HTERT RPE-1 (cell line): ENCODE results near the gene FAM120B.
"Not testable (repeated sequence)": the region's sequence is repeated elsewhere in the genome, so short reads cannot be mapped to it uniquely, and the experiment has no call there.

Experiments used
- in situ Hi-C: fragments of 300-500 bp; cut with MboI; formaldehyde crosslinking; loops from 4 replicates; pipeline ENCODE4 v1.14.3; 2020; ENCODE audit warnings: low sequenced_read_pairs

FAM120B gene, protein sequence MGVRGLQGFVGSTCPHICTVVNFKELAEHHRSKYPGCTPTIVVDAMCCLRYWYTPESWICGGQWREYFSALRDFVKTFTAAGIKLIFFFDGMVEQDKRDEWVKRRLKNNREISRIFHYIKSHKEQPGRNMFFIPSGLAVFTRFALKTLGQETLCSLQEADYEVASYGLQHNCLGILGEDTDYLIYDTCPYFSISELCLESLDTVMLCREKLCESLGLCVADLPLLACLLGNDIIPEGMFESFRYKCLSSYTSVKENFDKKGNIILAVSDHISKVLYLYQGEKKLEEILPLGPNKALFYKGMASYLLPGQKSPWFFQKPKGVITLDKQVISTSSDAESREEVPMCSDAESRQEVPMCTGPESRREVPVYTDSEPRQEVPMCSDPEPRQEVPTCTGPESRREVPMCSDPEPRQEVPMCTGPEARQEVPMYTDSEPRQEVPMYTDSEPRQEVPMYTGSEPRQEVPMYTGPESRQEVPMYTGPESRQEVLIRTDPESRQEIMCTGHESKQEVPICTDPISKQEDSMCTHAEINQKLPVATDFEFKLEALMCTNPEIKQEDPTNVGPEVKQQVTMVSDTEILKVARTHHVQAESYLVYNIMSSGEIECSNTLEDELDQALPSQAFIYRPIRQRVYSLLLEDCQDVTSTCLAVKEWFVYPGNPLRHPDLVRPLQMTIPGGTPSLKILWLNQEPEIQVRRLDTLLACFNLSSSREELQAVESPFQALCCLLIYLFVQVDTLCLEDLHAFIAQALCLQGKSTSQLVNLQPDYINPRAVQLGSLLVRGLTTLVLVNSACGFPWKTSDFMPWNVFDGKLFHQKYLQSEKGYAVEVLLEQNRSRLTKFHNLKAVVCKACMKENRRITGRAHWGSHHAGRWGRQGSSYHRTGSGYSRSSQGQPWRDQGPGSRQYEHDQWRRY

DNA sequence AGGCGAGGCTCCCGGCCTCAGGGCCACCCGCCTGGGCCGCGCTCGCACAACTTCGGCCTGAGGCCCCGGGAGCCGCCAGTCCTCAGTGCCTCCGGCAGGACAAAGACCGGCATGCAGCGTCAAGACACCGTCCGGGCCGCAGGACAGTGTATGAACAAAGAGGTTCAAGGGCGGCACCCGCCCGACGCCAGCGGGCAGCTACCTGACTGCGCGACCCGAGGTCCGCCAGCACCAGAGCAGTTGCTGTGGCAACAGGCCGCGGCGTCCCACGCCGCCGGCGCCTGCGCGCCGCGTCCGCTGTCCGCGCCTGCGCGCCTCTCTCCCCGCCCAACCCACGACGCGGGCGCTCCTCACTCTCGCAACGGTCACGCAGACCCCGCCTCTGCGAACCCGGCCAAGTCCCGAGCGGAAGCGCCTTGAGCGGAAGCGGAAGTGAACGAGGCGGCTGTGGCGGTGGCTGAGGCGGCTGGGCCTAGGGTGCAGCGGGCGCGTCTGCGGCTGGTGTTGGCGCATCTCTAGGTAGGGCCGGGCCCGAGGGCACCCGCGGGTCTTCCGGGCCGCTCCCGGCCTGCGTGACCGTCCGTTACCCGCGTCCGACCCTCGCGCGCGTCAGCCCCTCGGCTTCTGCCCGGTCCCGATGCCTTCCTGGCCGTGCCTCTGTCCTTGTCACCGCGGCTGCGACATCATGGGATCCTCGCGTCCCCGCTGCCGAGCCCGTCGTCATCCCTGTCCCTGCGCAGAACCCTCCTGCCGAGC is at the start of gene FAM120B:
Gene FAM120B (plus strand): TSS at position 435 of the 756 bp plus-strand sequence. CDS start 10,633 bp downstream, outside the sequence.
- in situ Hi-C loops: no loop called here

DNA sequence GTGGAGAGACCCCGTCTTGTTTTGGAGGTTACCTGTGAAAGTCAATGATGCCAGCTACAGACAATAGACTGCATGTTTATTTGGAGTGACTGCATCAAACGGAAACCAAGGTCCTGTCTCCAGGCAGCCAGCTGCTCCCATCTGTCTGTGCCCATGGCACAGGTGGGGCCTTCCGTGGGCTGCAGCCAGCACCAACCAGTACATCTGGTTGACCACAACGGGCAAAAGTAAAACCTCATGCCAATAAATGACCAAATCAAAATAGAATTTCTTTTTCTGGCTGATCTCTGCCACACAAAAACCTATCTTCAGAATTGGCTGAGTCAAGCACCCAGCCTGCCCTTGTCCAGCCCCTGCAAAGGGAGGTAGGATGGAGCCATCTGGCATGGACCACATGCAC is 49.2 kb upstream of the FAM120B start:
- in situ Hi-C loops: no loop called here

DNA sequence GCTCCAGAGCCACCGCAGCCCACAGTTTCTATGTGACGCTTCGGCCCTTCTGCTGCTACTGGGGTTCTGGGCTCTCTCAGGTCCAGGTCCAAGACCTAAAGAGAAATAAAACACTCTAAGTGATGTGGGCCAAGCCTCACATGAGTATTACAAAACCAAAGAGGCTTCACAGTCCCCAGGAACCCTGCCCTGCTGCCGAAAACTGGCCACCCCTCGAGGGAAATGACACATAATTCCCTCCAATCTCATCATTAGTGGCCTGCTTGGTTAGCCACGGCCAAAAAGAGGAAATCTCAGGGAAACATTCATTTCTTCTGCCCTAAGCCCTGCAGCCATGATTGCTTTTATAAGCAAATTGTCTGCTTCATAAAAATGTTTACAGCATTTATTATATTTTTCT is 48.2 kb upstream of the FAM120B start:
- in situ Hi-C loops: no loop called here

DNA sequence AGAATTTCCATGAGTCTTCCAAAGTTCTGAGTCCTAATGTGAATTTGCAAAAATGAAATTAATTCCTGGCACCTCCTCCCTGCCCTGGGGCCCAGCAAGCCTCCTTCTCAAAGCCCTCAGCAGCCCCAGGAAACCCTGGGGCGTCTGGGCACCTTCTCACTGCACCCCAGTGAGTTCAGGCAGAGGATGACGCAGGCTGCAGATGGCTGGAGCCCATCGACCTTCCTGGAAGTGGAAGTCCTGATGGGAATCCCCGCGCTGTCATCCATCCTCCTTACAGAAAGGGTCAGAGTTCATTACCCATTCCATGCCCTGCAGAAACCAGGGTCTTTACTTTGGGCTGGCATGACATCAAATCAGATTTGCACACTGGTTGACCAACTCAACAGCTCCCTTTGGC is 47.3 kb upstream of the FAM120B start:
- in situ Hi-C loops: no loop called here

DNA sequence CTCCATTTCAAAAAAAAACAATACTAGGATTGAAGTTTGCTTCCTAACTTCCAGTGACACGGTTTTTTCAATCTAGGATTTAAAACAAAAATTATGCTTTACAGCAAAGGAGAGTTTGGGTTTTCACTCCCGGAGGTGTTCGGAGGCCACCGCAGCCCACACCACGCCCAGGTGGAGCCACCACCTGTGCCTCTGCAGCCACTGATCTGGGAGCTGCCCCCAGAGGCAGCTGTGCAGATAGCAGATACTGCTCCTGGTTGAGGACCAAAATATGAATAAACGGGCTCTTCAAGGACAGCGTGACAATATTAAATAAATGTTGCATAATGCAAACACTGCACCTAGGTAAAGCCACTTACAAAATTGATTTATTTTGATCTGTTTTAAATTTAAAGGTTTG is 45.9 kb upstream of the FAM120B start:
- in situ Hi-C loops: no loop called here

DNA sequence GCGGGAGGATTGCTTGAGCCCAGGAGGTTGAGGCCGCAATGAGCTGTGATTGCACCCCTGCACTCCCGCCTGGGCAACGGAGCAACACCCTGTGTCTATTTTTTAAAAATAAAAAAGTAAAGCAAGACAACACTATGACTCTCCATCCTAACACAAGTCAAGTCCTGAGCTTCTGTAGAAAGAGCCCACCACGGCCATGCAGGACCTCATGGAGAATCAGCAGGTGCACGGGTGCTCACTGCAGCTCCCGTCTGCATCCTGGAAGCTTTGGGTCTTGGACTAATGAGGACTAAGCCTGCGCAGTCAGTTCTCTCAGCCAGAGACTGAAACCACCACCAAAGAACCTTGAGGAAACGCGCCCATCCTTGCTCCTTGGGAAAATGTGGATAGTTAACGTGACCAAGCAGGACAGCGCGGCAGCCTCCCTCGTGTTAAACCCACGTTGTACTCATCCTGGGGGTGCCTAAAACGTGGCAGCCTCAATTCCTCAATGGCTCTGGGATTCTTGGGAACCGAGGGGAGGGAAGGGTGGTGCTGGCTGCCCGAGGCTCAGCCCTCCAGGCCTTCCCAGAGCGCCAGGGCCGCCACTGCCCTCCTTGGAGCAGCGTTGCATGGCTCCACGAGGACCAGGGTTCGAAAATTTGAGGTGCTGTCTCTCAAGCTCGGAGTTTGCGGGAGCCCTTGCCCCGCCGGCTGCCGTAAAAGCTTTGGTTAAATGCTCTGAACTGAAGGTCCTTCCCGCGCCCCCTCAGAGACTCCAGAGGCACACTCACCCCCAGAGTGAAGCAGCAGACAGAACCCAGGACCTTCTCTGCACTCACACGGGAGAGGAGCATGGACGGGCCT is 44.7 kb upstream of the FAM120B start:
- in situ Hi-C loops: no loop called here

DNA sequence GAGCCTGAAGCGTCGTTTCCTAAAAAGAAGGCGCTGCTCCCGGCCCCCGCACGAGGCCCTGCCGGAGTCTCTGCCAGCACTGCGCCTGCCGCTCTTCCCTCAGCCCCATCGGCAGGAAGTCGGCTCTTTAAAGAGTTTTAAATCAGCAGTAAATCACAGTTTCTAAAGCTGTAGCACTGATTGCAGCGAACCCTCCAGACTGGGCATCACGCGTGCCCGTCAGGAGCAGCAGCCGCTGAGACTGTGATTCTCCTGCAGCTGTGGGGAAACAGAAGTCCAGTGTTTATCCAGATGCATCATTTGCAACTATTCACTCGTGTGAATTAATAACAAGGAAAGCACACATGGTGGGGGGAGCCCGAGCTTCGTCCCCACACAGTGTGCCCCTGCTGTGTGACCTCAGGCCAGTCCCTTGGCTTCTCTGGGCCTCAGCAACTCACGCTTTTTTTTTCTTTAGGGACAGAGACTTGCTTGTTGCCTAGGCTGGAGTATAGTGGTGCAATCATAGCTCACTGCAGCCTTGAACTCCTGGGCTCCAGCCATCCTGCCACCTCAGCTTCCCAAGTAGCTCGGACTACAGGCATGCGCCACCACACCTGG is 44.0 kb upstream of the FAM120B start:
- in situ Hi-C loops: no loop called here

DNA sequence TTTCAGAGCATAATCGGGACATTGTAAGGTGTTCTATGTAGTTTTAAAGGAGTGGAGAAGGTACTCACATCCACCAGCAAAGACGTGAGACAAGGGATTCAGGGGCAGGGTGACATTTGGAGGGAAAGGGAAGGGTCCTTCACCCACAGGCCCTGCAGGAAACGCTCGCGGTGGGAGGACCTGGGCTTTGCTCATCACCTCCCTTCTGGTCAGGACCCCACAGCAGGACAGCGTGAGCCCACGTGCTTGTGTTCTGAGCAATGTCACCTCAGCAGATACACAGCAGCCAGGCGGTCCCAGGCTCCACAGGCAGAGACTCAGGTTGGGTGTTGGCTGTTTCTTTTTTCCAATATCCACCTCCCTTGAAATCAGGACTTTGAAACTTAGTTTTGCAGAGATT is 43.1 kb upstream of the FAM120B start:
- in situ Hi-C loops: no loop called here

DNA sequence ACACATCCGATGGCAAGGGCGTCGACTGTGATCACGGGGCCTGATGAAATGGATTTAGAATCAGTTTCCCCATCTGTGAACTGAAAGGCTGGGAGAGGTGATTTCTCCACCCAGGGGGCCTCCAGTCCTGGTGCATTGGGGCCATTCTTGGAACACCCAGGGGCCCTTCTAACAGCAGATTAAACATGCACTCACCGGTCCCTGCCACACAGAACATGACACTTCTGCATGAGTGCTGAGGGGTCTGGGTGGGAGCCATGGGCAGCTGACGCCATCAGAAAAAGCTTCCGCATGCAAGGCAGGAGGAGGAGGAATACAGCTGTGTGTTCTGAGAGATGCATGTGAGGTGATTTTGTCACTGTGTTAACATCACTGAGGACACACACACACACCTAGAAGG is 42.5 kb upstream of the FAM120B start:
- in situ Hi-C loops: no loop called here

DNA sequence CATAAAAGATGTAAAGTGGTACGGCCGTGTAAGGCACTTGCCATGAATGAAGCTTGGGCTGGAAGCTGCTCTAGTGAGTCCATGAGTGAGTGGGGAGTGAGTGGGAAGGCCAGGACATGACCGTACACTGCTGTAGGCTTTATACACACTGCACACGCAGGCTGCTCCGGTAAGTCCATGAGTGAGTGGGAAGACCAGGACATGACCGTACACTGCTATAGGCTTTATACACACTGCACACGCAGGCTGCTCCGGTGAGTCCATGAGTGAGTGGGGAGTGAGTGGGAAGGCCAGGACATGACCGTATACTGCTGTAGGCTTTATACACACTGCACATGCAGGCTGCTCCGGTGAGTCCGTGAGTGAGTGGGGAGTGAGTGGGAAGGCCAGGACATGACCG is 41.9 kb upstream of the FAM120B start:
- in situ Hi-C loops: not testable (repeated sequence)

DNA sequence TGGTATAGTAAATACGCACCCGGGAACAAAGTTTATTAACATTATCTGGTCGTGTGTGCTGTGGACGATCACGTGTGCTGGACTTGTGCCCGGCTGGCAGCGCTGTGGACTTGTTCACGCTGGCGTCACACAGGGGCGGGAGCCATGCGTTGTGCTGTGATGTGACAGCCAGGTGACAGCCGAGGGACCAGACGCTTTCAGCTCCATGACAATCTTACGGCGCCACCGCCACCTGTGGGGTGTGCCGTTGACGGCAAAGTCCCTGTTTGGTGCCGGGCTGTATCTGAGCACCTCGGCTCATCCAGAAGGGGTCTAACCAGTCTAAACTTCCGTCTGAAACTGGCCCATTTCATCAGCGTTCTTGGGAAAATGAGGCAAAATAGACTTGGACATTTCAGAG is 40.9 kb upstream of the FAM120B start:
- in situ Hi-C loops: no loop called here

DNA sequence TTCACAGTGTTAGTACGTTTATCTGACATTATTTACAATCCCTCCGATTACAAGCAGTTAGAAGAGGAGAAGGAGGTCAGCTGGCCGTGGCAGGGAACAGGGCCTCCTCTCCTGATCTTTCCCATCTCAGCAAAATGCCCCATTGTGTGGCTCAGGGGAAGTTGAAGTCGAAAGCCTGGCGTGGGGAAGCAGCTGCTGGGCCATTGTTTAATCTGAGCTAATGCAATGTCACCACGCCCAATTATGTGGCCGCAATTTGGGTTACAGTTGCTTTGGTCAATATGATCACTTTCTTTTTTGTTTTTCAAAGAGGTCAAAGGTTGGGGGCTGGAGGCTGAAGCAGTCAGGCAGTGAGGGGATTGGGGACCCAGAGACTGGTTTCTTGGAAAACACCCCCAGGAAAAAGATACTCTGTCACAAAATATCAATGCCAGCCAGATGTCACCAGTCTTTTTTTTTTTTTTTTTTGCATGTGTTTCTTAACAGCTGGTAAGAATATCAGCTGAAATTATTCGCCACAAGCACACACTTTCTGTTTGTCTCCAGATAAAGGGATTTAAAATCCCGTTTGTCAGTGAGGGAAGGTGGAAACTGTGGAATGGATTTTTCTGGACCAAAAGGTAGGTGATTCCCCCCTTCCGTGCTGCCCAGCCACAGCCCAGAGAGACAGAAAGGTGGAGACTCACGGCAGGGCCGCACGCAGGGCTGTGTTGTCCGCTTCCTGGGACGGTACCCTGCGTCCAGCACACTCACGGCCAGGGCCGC is 40.3 kb upstream of the FAM120B start:
- in situ Hi-C loops: no loop called here

DNA sequence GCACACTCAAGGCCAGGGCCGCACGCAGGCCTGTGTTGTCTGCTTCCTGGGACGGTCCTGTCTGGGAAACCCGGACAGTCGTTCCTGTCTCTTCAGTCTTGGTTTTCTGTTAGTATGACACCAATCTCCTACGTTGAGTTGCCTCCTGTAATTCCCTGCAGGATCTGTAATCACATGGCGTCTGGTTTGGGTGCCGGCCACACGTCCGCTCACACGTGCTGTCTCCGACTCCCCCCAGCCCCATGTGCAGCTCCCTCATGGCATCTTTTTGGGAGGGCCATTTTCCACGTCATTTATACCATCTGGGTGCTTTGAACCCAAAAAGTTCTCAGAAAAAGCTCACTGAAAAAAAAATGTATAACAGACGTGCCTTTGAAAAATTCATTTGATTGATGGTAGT is 38.9 kb upstream of the FAM120B start:
- in situ Hi-C loops: no loop called here

DNA sequence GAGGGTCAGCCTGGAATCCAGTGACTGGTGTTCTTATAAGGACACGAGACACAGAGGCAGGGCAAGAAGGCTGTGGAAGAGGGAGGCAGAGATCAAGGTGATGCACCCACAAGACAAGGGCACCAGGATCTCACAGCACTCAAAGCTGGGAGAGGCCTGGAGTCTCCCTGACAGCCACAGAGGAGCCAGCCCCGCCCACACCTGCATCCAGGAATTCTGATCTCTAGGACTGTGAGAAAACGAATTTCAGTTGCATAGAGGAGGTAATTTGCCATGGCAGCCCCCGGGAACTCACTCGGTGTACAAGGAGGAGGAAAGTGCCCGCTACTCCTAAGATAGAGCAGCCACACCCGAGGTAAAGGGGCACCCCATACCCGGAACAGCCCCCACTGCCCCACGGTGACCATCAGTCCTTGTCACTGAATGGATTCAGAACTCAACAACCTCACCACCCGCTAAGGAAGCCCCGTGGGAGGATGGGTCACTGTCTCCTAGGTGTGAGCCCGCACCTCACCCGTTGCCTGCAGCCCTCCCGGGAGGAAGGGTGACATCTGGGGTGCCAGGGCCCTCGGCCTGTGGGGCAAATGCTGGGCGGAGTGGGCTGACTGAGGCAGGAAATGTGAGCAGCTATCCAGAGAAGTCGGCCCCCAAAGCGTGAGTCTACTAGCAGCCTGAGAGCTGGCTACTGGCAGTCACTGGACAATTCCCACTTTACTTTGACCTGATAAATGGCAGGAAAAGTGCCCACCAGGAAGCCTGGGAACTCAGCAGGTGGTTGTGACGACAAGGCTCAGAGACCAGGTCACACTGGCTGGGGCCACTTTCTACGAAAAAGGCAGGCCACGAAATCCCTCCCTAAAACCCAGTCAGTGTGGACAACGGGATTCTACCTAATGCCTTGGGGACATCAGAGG is 38.1 kb upstream of the FAM120B start:
- in situ Hi-C loops: no loop called here

DNA sequence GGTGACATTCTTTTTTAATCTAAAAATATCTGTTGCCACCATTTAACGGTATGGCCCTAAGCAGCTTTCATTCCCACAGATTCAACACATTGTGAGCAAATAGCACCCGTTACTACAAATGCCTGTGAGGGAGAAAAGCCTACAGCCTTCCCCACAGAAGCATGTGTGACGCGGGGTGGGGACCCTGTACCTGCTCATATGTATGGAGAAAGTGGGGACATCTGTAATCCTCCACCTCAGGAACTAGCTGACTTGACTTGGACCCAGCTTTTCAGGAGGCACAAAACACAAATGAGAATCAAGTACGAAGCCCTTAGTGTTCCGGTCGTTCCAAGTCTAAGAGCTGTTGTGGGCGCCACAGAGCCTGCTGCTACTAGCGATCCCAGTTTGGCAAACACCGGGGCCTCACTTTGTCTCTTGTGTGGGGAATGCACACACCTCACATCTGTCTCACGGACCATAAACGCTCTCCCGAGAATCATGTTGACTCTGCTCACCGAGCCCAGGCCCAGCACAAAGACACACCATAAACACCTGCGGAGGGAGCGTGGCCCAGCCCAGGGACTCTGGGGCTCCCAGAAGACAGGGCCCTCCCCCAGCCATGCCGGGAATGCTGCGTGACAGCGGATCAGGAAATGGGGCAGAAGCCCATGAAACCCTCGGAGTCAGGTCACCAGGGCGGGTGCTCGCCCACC is 37.3 kb upstream of the FAM120B start:
- in situ Hi-C loops: no loop called here

DNA sequence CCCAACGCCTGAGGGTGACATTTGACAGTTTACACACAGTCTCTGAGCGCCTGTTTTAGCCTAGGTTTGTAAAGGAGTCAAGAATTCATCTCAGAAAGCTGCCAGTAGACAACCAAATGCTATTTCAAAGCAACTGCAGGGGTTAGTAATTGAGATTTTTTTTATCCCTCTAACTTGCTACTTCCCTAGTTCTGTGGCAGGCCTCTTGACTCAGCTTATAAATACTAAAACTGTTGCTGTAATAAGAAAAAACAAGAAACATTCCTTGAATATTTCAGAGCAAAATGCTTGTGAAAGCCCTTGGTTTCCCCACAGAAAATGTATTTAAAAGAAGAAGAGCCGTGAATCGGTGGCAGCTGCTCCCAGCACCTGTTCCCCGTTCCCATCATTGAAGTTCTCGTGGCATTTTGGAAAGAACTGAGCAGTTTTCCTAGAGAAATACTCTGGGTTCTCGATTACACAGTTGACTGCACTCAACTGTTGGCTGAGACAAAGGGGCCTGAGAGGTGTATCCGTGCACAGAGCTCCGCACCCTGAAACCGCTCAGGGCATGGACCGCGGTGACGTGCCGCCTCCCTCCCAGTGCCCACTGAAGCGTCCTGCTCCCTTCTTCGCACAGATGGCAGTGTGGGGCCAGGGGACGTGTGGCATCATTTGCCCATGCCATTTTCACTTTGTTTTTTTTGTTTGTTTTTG is 36.6 kb upstream of the FAM120B start:
- in situ Hi-C loops: no loop called here

DNA sequence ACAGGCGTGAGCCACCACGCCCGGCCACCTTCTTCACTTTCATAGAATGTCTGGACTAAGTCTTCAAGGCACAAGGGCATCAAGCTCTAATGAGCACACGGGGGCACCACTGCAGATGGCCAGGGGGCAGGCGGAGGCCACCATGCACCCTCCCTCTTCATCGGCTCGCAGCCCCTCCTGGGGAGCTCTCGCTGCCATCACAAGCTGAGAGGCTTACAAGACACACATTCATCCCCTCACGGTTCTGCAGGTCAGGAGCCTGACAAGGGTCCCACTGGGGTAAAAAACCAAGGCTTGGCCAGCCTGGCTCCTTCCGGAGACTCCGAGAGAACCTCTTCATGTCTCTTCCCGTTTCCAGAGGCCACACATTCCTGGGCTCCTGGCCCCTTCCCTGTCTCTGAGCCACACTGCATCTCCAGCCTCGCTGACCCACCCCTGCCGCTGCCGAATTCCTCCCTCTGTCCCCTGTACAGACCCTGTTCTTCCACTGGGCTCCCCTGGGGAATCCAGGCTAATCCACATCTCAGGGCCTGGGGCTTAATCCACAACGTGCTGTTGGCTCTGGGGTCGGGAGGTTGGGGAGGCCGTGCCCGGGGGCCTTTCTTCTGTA is 35.5 kb upstream of the FAM120B start:
- in situ Hi-C loops: no loop called here
